ENCODE measurements around the gene COX20.
A peak's percentile ranks its signal among the peaks of the same experiment; 100 is the strongest.

- TF ChIP-seq CTCF (IDR thresholded peaks at IDR 0.05; ENCODE audit: poor library complexity, severe bottlenecking) (no peak), TAF1 (IDR thresholded peaks at IDR 0.05; ENCODE audit: low read depth) (peak; percentile 89), MXI1 (conservative IDR thresholded peaks at IDR 0.05; ENCODE audit: poor library complexity, severe bottlenecking) (peak; percentile 93)
These were observed at the start of gene COX20 for GRCh38 chr1:244835276-244836134.
